HG03460 (cell line): ENCODE measurements around the gene TRIM71.

Experiments used
- ATAC-seq: cut with Tn5 transposase; IDR thresholded peaks from one replicate; pipeline ENCODE4 v1.9.1; 2021; ENCODE audit not compliant: unreplicated experiment

TRIM71 gene

GRCh38 chr3:32862936-32863487 is 45.2 kb downstream of the TRIM71 start:
- ATAC-seq = no peak

GRCh38 chr3:32865383-32865782 is 47.6 kb downstream of the TRIM71 start:
- ATAC-seq = no peak

GRCh38 chr3:32866533-32866932 is 48.7 kb downstream of the TRIM71 start:
- ATAC-seq = no peak

- ATAC-seq = no peak
Measured at GRCh38 chr3:32867954-32868353, 50.2 kb downstream of the TRIM71 start.

- ATAC-seq = no peak
Measured at GRCh38 chr3:32868719-32869512, 51.1 kb downstream of the TRIM71 start.

- ATAC-seq = no peak
Measured at GRCh38 chr3:32869513-32870047, 51.8 kb downstream of the TRIM71 start.

- ATAC-seq = no peak
Measured at GRCh38 chr3:32870373-32871095, 52.7 kb downstream of the TRIM71 start.

- no peak for ATAC-seq
Measured at GRCh38 chr3:32871273-32871672, 53.5 kb downstream of the TRIM71 start.

- ATAC-seq = no peak
Measured at GRCh38 chr3:32872487-32873382, 54.9 kb downstream of the TRIM71 start.

GRCh38 chr3:32873531-32874130 is 55.8 kb downstream of the TRIM71 start:
- ATAC-seq = no peak

GRCh38 chr3:32876920-32877319 is 59.1 kb downstream of the TRIM71 start:
- no peak for ATAC-seq

GRCh38 chr3:32877598-32877997 is 59.8 kb downstream of the TRIM71 start:
- no peak for ATAC-seq

- ATAC-seq = no peak
Measured at GRCh38 chr3:32880225-32880624, 62.4 kb downstream of the TRIM71 start.

GRCh38 chr3:32881624-32882023 is 63.8 kb downstream of the TRIM71 start:
- no peak for ATAC-seq

- ATAC-seq = peak; percentile 61
Measured at GRCh38 chr3:32882189-32882588, 64.4 kb downstream of the TRIM71 start.

GRCh38 chr3:32882603-32883025 is 64.8 kb downstream of the TRIM71 start:
- peak; percentile 85 for ATAC-seq

- ATAC-seq = no peak
Measured at GRCh38 chr3:32883817-32884216, 66.0 kb downstream of the TRIM71 start.

- no peak for ATAC-seq
Measured at GRCh38 chr3:32884591-32884990, 66.8 kb downstream of the TRIM71 start.

- ATAC-seq = no peak
Measured at GRCh38 chr3:32885283-32885901, 67.6 kb downstream of the TRIM71 start.

- ATAC-seq = no peak
Measured at GRCh38 chr3:32886296-32886695, 68.5 kb downstream of the TRIM71 start.
